ENCODE measurements around the gene RNU4-1. TPM values are rescaled to one million over a fixed set of nuclear protein-coding genes. Genes with fewer than 3 reads are reported as not detected.

Gene RNU4-1
- total and polyA plus RNA-seq, 9 of the 15 experiments (the other 6 are each of a cell fraction or from before 2014, with no cell fraction given) = under 0.01 to 19,719 (median 3,563) TPM; not detected in 4

DNA sequence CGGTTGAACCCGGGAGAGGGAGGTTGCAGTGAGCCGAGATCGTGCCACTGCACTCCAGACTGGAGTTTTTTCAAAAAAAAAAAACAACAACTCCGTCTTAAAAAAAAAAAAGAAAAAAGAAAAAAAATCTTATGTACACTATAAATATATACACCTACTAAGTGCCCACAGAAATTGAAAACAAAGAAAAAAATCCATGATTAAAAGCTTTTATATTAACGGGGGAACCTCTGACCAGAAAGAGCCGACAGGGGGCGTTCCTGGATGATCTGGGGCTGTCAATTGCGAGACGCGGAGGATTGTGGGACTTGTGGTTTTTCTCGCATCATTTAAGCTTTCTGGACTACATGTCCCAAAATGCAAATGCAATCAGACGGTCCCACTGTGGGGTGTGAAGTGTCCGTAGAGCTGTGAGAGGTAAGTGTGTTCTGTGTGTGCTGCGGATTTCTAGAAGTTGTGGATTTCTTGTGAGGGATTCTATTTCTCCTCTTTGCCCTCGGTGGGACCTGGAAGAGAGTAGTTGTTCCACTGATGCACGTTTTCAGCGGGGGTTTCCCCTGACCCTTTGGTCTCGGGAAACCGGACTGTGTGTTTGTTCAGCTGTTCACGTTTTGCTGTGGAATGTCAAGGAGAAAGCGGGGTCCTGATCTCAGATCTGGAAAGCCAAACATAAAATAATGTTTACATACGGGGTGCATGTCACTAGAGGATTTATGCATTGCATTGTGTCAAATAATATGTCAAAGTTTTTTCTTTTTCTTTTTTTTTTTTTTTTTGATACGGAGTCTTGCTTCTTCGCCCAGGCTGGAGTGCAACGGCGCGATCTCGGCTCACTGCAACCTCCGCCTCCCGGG lies 9.2 kb upstream of the RNU4-1 start, which contains the start of gene SIRT4 (continued):
- TF ChIP-seq REST (IDR thresholded peaks at IDR 0.05; ENCODE audit: borderline replicate concordance) (no peak), REST (CRISPR knock-in tag; IDR thresholded peaks at IDR 0.05; ENCODE audit: low read depth) (no peak), MEF2A (IDR thresholded peaks at IDR 0.05; ENCODE audit: control insufficient read depth, low read depth, low read length) (no peak), COPS2 (conservative IDR thresholded peaks at IDR 0.05) (no peak), HCFC1 (IDR thresholded peaks at IDR 0.05; ENCODE audit: low read depth, low read length) (peak; percentile 96), KLF13 (tag; IDR thresholded peaks at IDR 0.05; ENCODE audit: borderline replicate concordance, low read depth) (no peak), ZNF232 (CRISPR knock-in tag; IDR thresholded peaks at IDR 0.05) (no peak), GMEB1 (CRISPR knock-in tag; IDR thresholded peaks at IDR 0.05) (0 out of 2 replicates have a peak, but pooled peaks have one; percentile 15), YY1 (IDR thresholded peaks at IDR 0.05; ENCODE audit: borderline replicate concordance in 1 of 3, control insufficient read depth in 1 of 3, extremely low read depth in 1 of 3, insufficient read depth in 3 of 3, insufficient read length in 1 of 3, insufficient replicate concordance in 2 of 3, low read depth in 1 of 3, low read length in 2 of 3) (peak in 2 of 3 experiments; percentile 35 to 52), TEAD1 (CRISPR knock-in tag; IDR thresholded peaks at IDR 0.05) (peak; percentile 61 to 75; a peak in 2 of 4 replicates), SPI1 (IDR thresholded peaks at IDR 0.05; ENCODE audit: borderline replicate concordance, low read depth, low read length) (no peak), PML (IDR thresholded peaks at IDR 0.05; ENCODE audit: low read length) (0 out of 2 replicates have a peak, but pooled peaks have one; percentile 20), SMAD4 (CRISPR knock-in tag; conservative IDR thresholded peaks at IDR 0.05) (0 out of 2 replicates have a peak, but pooled peaks have one; percentile 18)
- TF ChIP-seq, protein P1, sequence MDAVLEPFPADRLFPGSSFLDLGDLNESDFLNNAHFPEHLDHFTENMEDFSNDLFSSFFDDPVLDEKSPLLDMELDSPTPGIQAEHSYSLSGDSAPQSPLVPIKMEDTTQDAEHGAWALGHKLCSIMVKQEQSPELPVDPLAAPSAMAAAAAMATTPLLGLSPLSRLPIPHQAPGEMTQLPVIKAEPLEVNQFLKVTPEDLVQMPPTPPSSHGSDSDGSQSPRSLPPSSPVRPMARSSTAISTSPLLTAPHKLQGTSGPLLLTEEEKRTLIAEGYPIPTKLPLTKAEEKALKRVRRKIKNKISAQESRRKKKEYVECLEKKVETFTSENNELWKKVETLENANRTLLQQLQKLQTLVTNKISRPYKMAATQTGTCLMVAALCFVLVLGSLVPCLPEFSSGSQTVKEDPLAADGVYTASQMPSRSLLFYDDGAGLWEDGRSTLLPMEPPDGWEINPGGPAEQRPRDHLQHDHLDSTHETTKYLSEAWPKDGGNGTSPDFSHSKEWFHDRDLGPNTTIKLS (IDR thresholded peaks at IDR 0.05; ENCODE audit: borderline replicate concordance, low read depth) = peak; percentile 89
